Measurements from ENCODE around the gene PRAC1.

PRAC1 gene

DNA sequence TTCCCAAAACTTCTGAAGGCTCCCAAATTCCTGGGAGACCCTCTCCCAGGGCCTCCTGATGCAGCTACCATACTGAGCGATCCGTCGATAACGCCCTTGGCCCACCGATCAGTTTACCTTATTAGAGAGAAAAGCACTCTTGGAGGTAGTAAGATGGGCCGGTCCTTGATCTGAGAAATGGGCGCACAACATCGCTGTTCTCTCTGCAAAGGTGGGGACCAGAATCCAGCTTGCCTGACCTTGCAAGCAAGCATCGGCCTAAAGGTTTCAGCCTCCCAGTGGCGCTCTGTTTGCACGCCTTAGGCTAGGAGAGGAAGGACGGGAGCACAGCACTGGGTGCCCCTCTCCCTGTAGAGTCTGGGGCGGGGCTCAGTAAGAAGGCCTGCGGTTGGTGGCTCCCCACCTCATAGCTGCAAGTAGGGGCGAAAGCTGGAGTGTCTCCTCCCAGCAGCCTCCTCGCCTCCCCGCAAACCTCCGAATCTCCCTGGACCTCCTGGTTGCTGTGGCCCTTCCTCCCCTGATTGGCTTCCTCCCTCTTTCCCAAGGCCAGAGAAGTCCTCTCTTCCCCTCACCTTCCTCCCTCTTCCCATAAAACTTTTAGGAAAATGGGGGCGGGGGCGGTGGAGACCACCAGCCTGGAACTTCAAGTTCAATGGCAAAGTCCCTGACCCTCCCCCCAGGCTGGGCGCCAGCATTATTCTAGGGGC lies at the start of gene PRAC1:
PRAC1 (minus strand) TSS at position 318 of the 707 bp plus-strand sequence; CDS start at position 192, 126 bp downstream.
- no peak for DNase-seq

DNA sequence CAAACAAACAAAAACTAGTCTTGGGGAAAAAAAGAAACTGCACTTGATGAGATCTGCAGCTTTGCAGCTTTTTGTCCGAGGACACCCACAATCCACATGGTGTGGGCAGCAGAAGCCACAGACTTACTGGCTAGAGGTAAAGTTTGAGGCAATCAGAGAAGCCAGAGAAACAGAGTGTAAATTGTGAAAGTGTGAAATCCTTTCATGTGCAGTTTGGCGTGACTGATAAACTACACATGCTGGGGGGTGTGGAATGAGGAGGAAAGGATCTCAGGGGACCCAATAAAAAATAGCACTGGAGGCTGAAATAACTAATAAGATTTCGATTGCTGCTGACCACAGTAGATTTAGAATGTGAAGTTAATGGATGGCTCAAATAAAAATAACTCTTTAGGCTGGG lies 48.6 kb upstream of the PRAC1 start:
- no peak for DNase-seq

DNA sequence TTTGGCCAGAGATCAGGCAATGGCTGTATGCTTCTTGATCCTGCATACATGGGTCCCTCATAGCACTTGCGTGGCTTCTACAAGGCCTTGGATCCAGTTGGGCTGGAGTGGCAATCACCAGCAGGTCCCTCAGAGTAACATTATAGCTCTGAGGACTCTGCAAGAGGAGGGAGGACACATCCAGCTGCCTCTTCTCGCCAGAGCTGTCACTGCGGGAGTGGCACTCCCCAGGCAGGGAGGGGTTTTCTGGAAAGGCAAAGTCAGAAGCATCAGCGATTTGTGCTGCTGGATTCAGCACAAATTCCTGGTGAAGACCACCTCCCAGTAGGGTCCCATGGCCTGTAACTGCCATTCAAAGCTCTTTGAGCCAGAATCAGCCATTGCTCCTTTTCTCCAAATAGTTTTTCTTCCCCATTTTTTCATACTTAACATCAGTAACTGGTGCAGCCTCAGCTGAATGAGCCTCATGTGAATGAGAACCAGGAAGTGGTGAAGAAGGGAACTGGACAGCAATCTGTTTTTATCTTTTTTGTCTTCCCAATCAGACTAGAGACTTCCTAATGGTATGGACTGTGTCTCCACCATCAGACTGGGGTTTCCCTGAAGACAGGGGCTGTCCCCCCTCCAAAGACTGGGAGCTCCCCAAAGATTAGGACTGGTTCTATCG lies 46.8 kb upstream of the PRAC1 start:
- no peak for DNase-seq

DNA sequence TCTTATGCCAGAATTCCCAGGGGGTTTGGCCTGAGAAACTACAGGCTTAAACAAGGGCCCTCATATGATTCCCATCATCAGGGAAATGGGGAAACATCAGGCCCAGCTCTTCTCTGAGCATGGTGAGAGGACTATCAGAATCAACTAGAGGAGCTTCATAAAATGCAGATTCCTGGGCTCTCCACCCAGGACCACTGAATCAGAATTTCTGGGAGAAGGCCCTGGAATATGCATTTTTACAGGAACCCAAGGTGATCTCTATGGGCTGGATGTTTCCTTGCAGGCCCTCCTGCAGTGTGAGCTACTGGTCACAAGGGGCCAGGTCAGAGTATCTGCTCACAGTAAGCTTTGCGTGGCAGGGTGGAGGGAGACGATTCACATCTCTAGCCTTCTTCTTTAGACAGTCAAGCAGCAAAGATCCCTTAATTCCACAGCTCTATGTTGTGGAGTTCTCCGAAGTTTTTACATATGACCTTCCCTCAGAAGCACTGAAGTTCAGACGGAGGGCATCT lies 45.0 kb upstream of the PRAC1 start:
- no peak for DNase-seq

DNA sequence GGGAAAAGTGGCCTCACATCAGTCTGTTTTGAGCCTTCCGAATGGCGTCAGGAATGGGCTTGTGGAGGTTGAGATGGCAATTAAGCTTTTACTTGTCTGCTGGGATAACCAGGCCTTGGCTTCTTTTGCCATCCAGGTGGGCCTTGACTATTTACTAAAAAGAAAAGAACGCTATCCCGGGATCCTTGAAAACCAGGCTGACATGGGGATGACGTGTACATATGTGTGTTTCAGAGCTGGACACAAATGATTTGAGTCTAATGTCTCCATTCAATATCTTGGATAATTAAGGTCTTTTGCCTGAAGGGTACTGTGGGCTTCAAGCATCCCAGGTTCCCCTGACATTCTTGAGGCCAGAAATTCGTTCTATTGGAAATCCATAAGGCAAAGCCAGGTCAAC lies 38.8 kb upstream of the PRAC1 start:
- no peak for DNase-seq

DNA sequence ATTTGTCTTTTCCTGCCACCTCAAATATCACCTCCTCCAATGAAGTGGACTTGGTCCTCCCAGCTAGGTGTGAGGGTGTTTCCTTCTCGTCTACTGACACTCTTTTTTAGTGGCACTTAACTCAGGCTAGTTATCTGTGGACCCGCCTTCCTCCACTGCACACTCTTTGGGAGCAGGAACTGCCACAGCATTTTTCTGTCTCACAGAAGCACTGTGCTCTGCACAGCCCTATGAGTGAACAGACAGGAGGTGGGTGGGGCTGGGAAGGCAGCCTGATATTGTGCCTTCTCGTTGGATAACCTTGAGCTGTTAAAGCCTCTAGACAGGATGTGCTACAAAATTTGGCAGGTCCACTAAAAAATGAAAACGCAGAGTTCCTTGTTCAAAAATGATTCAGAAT lies 38.1 kb upstream of the PRAC1 start:
- DNase-seq: no peak

DNA sequence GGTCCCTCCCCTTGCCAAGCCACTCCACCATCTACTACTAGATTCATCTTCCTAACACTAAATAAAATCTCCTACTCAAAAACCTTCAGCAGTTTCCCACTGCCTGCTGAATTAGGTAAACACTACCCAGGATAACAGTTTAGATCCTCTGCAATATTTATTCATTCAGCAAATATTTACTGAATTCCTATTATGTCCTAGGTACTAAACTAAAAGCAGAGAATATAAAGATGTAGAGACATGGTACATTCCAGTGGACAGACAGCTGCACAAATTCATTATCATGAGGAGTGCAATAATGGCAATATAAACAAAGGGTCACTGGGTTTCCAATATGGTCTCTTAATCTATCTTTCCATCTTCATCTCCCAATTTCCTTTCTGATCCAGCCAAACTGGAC lies 37.0 kb upstream of the PRAC1 start:
- DNase-seq: no peak

DNA sequence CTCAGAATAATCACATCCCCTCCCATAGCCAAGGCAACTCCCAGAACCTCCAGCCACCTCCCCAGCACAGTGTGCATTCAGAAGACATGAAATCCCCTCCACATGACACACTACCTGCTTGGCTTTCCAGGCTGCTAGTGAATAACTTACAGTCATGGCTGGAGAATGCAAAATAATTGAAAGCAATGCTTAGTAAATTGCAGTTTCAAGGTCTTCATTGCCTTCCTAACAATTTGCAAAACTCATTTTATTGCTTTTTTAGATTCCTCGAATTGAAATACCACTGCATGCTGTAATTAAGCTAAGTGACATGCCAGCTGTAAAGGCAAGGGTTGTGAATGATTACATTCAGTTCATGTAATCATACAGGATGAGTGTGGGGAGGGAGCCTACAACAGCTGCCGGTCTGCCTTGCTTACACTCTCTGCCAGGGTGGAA lies 35.2 kb upstream of the PRAC1 start:
- no peak for DNase-seq

DNA sequence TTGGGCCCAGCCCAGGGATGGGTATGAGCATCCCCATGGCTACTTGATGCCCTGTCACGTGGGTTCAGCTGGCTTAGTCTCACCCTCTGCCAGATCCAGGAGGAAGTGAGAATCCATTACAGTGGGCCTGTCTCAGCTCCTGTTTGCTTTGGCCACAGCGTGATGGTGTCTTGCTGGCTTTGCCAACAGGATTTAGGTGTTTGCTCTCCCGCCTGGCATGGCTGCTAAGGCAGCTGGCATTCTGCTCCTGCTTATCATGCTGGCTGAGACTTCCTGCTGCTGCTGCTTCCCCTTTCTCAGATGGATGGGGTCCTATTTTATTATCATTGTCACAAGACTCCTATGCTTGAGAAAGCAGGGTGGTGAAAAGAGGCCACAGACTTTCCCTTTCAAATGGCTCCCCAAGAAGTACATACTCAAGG lies 34.5 kb upstream of the PRAC1 start:
- no peak for DNase-seq

DNA sequence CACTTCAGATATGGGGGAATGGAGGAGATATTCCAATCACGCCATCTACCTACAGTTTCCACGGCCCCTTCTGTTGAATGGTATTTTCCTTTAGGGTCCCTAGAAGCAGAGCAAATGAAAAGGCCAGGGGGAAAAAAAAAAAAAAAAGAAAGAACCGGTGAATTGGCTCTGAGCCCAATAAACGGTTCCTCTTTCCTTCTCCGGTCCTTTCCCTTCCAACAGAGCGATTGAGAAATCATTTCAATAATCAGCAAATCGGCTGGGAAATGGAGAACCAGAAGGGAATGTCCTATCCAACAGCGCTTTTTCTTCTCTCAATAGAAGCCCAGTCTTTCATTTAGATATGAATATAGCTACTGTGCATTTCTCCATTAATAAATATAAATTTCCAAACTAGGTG lies 33.0 kb upstream of the PRAC1 start:
- DNase-seq: no peak

DNA sequence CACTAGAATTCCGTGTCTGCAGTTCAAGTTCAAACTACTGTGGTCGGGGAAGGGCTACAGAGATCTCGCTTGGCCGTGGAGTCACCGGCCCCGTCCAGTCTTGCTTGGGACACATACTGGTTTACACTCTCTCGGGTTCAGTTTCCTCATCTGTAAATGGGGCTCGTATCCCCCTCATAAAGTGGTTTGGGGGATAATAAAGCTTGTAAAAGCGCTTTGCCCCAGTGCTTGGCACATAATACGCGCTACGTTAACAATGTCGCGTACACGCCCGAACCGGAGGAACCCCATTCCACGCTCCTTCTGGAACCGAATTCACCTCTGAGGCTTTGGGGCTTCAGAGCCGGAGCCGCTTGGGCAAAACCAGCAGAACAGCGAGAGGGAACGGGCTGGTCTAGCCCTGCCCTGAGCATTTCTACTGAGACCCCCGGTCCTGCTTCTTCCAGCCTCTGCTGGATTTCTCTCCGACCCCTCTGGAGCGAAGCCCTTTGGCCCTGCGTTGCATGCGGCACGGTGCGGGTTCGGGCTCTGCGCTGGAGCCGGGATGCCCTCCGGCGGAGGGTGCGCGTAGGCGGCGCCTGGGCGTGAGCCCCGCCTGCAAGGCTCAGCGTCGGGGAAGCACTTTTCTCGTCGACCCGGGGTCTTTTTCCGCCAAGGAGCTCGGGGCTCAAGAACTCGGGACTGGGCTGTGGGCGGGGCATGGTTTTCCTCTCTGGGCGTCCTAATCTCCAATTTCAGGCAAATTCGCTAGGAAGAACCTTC lies 32.4 kb upstream of the PRAC1 start:
- DNase-seq: no peak

DNA sequence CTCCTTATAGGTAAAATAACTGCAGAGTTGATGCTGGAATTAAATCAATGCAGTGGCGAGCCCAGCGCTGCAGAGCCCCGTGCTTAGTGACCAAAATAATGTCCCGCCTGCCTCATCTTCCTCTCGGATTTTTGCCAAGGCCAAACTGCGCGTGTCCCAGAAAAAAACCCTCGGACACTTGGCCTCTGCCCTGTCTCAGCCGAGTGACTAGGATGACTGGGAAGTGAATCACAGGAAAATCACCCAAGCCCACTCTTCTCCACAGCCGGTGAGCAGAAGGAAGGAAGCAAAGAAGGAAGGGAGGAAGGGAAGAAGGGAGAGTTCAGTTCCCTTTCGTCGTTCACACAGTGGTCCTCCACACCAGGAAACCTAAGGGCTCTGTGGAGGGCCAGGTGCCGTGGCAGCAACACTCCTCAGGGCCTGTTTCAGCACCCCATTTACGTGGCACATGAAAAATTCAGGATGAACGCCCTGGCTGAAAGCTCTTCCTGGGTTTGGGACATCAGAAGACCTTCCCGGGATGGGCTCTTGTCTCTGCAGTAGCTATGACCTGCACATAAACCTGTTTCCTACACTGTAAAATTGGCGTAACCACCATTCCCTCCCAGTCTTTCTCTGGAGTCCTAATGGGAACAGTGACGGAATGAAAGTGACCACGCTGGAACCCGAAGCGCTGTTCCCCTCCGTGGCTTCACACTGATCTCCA lies 31.6 kb upstream of the PRAC1 start:
- no peak for DNase-seq

DNA sequence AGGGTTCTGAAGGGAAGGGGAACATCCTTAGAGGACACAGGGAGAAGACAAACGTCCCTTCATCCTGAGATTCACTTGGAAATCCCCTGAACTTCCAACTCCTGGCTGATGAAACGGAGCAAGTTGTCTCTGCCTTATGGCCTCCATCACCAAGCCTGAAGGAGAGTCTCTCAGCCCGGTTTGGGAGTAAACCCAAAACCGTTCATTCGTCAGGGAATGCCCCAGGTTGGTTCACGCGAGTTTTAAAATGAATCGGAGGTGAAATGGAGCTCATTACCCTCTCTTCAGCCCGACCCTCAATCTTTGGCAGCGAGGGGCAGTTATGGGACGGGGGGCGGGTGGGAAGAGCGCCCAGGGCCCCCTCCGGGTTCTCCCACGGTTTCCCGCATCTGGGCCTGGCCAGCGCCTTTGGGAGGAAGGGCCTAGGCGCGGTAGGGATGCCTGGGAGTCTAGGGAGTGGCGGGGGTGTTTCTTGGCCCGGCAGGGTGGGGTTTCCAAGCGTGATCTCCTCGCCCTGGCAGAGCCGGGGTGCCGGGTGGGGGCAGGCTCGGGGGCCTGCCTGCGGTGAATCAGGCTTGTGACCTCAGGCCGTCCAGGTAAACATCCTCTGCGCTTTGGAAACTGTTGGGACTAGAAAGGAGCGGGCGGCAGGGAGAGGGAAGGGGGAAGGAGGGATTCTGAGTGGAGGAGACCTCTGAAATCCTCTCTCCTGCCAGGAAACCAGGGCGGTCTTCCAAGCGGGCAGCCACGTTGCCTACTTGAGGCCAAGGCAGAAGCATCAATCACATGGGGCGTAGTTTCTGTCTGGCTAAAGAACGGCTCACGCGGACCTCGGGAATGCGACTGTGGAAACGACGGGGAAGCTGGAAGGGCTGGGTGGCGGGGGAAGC lies 30.3 kb upstream of the PRAC1 start:
- no peak for DNase-seq

DNA sequence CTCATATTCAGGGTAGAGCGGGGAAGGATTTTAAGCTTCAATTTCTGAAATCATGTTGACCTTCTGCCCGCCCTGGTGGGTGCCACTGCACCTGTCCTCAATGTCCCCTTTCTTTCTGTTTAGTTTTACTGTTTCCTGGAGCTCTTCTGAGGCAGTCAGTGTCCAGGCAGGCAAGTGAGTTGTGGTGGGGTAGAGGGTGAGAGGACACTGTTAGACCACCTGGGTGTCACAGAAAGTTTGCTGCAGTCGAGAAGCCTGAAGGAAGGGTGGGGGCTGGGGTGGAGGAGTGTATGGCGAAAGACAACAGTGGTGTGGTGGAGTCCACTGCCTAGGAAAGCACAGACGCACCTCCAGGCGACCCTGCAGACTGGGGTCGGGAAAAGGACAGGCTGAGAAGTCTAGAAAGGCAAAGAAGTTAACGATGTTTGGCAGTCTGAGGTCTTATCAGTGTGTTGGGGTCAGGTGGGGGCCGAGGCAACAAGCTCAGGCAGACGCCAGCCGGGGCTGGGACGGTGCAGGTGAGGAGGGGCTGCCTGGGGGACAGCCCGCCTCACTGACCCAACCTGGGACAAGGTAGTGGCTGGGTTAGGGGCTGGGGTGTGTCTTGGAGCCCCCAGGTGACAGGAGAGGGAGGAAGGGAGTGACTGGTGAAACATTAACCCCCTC lies 29.5 kb upstream of the PRAC1 start:
- no peak for DNase-seq

DNA sequence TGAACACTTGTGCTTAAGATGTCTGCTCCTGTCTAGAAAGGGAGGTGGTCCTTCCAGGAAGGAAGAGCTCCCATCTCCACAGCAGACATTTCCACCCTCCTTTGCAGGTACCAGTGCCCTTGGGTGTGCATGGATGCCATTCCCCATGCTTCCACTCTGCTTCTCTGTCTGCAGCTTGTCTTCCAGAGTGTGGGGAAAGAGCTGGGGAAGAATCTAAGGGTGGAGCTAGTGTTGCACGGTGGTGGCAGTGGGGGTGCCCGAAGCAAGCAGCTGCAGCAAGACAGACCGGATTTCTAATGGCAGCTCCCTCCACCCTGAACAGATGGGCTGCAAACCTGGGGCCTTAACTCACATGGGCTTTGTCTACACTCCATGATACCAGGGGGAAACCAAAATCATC lies 28.9 kb upstream of the PRAC1 start:
- no peak for DNase-seq

DNA sequence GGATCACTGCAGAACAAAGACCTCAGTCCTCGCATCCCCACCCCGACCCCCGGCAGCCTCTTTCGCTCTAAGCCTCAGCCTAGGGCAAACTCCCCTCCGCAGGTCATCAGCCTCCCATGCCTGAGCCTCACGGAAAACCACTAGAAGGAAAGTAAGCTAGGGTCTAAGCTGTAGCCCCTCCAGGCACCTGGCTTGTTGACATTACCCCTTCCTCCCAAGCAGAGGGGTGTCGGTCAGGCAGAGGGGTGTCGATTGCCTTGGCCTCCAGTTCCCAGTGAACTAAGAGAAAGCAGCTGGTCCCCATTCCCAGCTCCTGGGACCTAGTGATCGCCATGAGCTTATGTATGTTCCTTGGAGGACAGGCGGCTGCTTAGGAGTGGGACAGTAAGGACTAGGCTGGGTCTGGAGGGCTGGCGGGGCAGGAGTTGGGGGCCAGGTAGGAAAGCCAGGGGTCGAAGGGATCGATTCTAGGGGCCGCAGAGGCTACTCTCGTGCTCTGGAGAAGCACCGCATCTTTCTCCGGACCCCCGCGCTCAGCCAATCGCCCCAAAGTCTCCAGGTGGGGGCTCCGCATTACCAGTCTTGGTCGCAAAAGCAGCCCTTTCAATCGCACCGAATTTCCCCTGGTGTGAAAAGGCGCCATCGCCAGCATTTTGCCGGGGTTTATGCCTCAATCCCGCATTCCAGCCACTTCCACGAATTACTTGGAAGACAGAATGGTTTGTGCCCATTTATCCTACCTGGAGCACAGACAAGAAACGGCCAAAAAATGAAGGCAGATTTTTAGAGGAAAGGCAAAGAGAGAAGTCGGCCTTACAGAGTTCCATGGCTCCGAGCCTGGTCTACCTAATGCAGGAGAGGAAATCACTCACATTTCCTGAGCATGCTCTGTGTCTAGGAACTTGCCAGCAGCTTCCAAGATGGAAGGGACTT lies 27.6 kb upstream of the PRAC1 start:
- no peak for DNase-seq

DNA sequence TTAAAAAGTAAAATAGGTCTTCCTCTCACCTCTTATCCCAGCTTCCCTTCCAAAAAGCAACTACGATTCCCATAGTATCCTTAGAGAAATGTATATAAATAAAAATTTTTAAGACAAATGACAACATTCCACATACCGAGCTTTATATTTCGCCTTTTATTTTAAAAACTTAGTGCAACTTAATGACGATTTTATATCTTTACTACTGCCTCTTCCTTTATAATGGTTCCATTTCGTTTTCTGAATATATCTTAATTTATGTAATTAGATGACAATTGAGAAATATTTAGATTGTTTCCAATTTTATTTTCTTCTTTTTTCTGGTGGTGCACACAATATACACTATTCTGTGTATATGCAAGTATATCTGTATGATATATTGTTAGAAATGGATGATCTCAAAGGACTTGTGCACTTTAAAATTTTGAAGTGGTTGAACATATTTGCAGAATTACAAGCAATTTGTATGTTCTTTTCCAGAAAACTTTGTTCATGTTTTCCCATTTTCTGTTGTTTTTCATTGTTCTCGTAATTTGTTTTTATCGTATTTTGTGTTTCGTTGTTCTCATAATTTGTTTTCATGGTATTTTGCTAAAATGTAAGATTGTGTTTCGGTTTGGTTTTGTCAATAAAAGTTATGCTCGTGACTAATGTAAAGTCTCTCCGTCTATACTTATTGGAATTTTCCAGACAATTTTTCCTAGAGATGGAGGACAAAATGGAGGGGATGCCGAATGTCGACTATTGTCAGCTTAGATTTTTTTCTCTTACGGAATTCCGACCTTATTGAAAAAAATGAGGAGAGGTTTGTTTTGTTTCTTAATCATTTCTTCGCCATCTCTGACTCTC lies 26.6 kb upstream of the PRAC1 start:
- no peak for DNase-seq

DNA sequence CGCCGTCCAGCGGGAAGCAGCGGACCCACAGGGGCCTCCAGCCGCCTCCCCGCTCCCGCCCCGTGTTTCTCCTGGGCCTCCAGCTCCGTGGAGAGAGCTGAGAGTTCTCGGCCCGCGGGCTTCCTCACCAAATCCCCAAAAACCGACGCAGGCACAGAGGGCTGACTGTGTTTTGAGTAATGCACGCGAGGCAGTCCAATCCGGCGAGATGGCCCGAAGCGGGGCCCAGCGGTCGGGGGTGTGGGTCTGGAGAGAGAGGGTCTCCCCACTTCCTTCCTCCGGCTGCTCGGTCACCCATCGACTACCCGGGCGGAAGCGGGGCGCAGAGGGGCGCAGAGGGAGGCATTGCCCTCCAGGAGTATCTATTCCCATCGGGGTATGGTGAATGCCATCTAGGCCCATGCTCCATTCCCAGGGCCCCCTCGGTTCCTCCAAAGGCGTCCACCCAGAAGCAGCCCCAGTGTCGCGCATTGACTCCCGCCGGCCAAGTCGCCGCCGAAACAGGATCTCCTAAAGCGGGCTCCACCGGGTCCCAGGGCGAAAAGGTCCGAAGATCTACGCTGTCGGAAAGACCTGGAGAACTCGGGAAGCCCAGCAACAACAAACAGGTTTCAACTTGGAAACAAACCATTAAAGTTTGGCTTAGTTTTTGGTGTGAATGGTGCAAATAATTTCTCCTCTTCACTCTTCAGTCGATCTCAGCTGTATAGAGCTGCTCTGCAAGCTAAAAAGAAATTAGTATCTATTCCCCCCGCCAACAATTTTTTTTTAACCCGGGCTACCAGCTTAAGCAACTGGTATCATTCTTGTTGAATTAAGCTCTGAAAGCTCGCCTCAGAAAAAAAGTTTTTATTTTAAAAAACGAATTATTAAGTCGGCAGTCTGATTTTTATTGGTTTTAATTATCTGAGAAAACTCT lies 25.4 kb upstream of the PRAC1 start:
- DNase-seq: no peak

All from NCI-H146 (cell line).